ENCODE results near the gene ANTXR2.
A peak's percentile ranks its signal among the peaks of the same experiment; 100 is the strongest.

ANTXR2 gene

DNA sequence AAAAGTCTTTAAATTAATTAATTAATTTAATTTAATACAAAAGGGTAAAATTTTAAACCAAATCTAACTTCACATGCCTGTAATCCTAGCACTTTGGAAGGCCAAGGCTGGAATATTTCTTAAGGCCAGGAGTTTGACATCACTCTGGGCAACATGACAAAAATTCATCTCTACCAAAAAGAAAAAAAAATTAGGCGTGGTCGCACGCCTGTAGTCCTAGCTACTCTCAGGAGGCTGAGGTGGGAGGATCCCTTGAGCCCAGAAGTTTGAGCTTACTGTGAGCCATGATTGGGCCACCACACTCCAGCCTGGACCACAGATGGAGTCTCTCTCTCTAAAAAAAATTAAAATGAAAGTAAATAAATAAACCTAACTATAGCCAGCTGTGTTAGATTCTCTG is 39.2 kb upstream of the ANTXR2 start:
- no peak overlapping the region for H3K4me3 ChIP-seq (replicated peaks in 1 of 2; ENCODE audit: low read depth in 2 of 2, low read length in 2 of 2)
- TF ChIP-seq, protein P1, sequence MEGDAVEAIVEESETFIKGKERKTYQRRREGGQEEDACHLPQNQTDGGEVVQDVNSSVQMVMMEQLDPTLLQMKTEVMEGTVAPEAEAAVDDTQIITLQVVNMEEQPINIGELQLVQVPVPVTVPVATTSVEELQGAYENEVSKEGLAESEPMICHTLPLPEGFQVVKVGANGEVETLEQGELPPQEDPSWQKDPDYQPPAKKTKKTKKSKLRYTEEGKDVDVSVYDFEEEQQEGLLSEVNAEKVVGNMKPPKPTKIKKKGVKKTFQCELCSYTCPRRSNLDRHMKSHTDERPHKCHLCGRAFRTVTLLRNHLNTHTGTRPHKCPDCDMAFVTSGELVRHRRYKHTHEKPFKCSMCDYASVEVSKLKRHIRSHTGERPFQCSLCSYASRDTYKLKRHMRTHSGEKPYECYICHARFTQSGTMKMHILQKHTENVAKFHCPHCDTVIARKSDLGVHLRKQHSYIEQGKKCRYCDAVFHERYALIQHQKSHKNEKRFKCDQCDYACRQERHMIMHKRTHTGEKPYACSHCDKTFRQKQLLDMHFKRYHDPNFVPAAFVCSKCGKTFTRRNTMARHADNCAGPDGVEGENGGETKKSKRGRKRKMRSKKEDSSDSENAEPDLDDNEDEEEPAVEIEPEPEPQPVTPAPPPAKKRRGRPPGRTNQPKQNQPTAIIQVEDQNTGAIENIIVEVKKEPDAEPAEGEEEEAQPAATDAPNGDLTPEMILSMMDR (IDR thresholded peaks at IDR 0.05; ENCODE audit: low read depth, low read length), result no peak
- peak; percentile 62 to 72 for DNase-seq (ENCODE audit: low read depth in 2 of 2)

DNA sequence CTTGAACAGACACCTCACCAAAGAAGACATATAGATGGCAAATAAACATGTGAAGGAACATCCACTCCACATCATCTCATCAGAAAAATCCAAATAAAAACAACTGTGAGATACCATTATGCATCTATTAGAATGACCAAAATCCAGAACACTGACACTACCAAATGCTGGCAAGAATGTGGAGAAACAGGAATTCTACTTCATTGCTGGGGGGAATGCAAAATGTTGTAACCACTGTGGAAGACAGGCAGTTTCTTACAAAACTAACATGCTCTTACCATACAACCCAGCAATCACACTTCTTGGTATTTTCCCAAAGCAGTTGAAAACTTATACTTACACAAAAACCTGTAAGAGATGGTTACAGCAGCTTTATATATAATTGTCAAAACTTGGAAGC is 38.2 kb upstream of the ANTXR2 start:
- no peak overlapping the region for H3K4me3 ChIP-seq (replicated peaks in 1 of 2; ENCODE audit: low read depth in 2 of 2, low read length in 2 of 2)
- no peak for DNase-seq (ENCODE audit: low read depth in 2 of 2)
- TF ChIP-seq, protein P1 (IDR thresholded peaks at IDR 0.05; ENCODE audit: low read depth, low read length), result no peak

DNA sequence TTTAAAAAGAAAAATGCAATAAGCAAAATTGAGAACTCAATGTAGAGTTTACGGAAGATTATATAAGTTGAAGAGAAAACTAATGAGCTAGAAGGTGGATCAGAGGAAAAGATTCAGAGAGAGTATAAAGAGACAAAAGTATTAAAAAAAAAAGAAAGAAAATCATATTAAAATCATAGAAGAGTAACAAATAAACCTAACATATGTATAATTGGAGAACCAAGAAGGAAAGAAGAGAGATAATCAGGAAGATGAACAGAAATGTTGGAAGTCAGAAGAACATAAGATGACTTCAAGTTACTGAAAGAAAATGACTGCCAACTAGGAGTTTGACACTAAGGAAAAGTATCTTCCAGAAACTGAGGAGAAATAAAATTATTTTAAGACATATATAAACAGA is 34.3 kb upstream of the ANTXR2 start:
- no peak overlapping the region for H3K4me3 ChIP-seq (replicated peaks in 1 of 2; ENCODE audit: low read depth in 2 of 2, low read length in 2 of 2)
- peak in 1 of 2 donors; percentile 21 for DNase-seq (ENCODE audit: low read depth in 2 of 2)
- TF ChIP-seq, protein P1 (IDR thresholded peaks at IDR 0.05; ENCODE audit: low read depth, low read length), result no peak

DNA sequence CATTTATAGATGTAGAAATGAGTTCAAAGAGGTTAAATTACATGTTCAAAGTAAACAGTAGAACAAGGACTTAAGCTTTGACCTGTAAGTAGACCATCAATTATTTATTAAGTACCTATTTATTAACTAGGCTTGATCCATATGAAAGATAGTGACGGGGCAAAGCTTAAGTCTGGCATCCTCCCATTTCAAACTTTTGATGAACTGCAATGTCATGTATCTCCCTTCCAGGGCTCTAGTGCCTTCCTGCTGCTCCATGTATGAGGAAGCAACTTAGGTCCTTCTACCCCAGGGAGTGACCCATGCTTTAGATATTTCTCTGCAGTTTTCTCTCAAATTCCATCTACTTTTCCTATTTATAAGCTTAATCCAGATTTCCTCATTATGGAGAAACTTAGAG is 31.9 kb upstream of the ANTXR2 start:
- DNase-seq (ENCODE audit: low read depth in 2 of 2), result no peak
- no peak overlapping the region for H3K4me3 ChIP-seq (replicated peaks in 1 of 2; ENCODE audit: low read depth in 2 of 2, low read length in 2 of 2)
- TF ChIP-seq, protein P1 (IDR thresholded peaks at IDR 0.05; ENCODE audit: low read depth, low read length), result no peak

DNA sequence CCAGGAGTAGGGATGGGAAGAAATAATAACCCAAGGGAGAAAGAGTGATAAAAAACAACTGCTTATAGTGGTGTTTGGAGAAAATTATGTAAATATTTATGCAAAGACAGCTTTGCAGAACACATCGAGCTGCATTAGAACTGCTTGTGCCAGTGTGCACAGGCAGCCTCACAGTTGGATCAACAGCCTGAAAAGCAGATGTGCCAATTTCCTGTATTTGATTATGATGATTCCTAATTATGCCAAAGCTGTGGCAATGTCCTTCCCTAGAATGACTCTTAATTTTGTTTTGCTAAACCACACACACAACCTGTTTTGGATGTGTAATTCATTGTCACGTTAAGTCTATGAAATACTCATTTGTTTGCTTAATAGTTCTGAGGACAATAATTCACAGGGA is 30.6 kb upstream of the ANTXR2 start:
- H3K4me3 ChIP-seq (replicated peaks in 1 of 2; ENCODE audit: low read depth in 2 of 2, low read length in 2 of 2), result no peak overlapping the region
- no peak for DNase-seq (ENCODE audit: low read depth in 2 of 2)
- TF ChIP-seq, protein P1 (IDR thresholded peaks at IDR 0.05; ENCODE audit: low read depth, low read length), result no peak

DNA sequence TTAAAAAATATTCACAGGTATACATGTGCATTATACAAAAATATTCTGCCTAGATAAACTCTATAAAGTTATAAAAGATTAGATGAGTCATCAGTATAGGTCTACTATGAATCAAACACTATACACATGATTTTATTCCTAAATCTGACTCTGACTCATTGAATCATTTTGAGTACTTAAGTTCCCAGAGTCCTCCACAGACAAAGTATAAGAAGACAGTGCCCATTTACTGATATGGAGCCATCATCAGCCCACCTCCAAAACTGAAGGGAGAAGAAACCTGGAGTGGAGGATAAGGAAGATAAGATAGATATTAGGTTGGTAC is 28.7 kb upstream of the ANTXR2 start:
- DNase-seq (ENCODE audit: low read depth in 2 of 2), result peak in 1 of 2 donors; percentile 36
- TF ChIP-seq, protein P1 (IDR thresholded peaks at IDR 0.05; ENCODE audit: low read depth, low read length), result no peak
- H3K4me3 ChIP-seq (replicated peaks in 1 of 2; ENCODE audit: low read depth in 2 of 2, low read length in 2 of 2), result no peak overlapping the region

DNA sequence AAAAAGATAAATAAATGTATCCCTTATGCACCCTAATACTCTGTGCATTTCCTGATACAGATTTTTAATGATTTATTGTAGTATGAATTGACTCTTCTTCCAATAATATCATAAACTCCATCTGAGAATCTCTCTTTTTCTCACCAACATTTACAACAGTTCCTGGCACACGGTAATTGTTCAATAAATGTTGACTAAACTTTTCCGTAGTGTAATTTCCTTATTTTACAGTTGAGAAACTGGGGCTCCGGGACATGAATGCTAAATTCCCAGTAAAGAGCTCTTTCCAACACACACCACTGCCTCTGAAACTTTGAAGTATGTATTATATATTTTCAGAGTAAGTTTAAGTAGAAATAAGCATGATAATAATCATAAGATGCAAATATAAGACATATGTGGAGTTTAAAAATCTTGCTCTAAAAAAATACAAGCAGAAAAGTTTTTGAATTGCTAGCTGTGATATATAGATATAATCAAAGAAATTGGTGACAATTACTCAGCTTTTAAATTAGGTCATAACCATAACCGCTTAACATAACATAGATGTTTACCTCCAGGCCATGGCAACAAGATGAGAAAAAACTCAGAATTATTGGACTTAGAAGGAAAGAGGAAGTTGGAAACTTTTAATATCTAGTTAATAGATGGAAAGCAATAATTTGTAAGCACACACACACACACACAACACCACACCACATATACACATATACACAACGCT is 28.2 kb upstream of the ANTXR2 start:
- H3K4me3 ChIP-seq (replicated peaks in 1 of 2; ENCODE audit: low read depth in 2 of 2, low read length in 2 of 2), result no peak overlapping the region
- TF ChIP-seq, protein P1 (IDR thresholded peaks at IDR 0.05; ENCODE audit: low read depth, low read length), result no peak
- no peak for DNase-seq (ENCODE audit: low read depth in 2 of 2)

Measured in cardiac fibroblast (primary cell).